B cell (primary cell): Measurements from ENCODE around the gene NCCRP1.
"Not testable (repeated sequence)": the region's sequence is repeated elsewhere in the genome, so short reads cannot be mapped to it uniquely, and the experiment has no call there.

Source experiments
- EZH2 ChIP-seq: IDR thresholded peaks from 2 replicates; pipeline ENCODE4 v1.6.1; 2012; ENCODE audit warnings: borderline replicate concordance, low read depth, mild to moderate bottlenecking, moderate library complexity, low read length; ENCODE audit not compliant: insufficient read depth, poor library complexity, severe bottlenecking
- TF ChIP-seq, protein P1 (sequence below): fragments of 200-600 bp; IDR thresholded peaks from one replicate; pipeline ENCODE4 v1.8.0; 2022; ENCODE audit warnings: antibody characterized with exemption, mild to moderate bottlenecking

DNA sequence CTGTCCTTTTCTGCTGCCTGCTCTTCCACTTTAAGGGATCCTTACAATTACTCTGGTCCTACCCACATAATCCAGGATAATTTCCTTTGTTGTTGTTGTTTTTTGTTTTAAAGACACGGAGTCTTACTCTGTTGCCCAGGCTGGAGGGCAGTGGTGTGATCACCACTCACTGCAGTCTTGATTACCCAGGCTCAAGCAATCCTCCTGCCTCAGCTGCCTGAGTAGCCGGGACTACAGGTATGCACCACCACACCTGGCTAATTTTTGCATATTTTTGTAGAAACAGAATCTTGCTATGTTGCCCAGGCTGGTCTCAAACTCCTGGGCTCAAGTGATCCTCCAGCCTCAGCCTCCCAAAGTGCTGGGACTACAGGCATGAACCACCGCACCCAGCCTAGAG lies 18.6 kb downstream of the NCCRP1 start:
- TF ChIP-seq, protein P1, sequence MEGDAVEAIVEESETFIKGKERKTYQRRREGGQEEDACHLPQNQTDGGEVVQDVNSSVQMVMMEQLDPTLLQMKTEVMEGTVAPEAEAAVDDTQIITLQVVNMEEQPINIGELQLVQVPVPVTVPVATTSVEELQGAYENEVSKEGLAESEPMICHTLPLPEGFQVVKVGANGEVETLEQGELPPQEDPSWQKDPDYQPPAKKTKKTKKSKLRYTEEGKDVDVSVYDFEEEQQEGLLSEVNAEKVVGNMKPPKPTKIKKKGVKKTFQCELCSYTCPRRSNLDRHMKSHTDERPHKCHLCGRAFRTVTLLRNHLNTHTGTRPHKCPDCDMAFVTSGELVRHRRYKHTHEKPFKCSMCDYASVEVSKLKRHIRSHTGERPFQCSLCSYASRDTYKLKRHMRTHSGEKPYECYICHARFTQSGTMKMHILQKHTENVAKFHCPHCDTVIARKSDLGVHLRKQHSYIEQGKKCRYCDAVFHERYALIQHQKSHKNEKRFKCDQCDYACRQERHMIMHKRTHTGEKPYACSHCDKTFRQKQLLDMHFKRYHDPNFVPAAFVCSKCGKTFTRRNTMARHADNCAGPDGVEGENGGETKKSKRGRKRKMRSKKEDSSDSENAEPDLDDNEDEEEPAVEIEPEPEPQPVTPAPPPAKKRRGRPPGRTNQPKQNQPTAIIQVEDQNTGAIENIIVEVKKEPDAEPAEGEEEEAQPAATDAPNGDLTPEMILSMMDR = not testable (repeated sequence)
- not testable (repeated sequence) for TF ChIP-seq EZH2
